Neural progenitor cell (in vitro differentiated cells): ENCODE results near the gene MKNK2. TPM values are rescaled to one million over a fixed set of nuclear protein-coding genes. Genes with fewer than 3 reads are reported as not detected.

ENCODE experiments used
- DNase-seq: peaks from one replicate; pipeline ENCODE4 v3.0.0-alpha.2; 2016; ENCODE audit warnings: low spot score
- H2AFZ ChIP-seq: fragments of 200-600 bp; sonication (generic); replicated peaks from 2 replicates; pipeline ENCODE4 v1.6.1; 2016; ENCODE audit warnings: antibody characterized with exemption
- H3F3A ChIP-seq: fragments of 200-600 bp; sonication (generic); 2 replicates; pipeline ENCODE4 v1.6.1; 2016; ENCODE audit warnings: antibody characterized with exemption, low read depth
- H3K27ac ChIP-seq: fragments of 200-600 bp; sonication (generic); 2 replicates; pipeline ENCODE4 v1.5.1; 2016; ENCODE audit warnings: mild to moderate bottlenecking
- H3K27me3 ChIP-seq: fragments of 200-600 bp; sonication (generic); 2 replicates; pipeline ENCODE4 v1.6.1; 2016; ENCODE audit warnings: mild to moderate bottlenecking, moderate library complexity
- H3K36me3 ChIP-seq: fragments of 200-600 bp; sonication (generic); 2 replicates; pipeline ENCODE4 v1.5.1; 2016
- H3K4me1 ChIP-seq: fragments of 200-600 bp; sonication (generic); 2 replicates; pipeline ENCODE4 v1.6.1; 2016; ENCODE audit warnings: mixed run types
- H3K4me2 ChIP-seq: fragments of 200-600 bp; sonication (generic); 2 replicates; pipeline ENCODE4 v1.6.1; 2016
- H3K4me3 ChIP-seq: fragments of 200-600 bp; sonication (generic); 2 replicates; pipeline ENCODE4 v1.5.1; 2016
- H3K79me2 ChIP-seq: fragments of 200-600 bp; sonication (generic); 2 replicates; pipeline ENCODE4 v1.6.1; 2016; ENCODE audit warnings: low read depth
- H3K9ac ChIP-seq: fragments of 200-600 bp; sonication (generic); 2 replicates; pipeline ENCODE4 v1.6.1; 2016
- H3K9me3 ChIP-seq: fragments of 200-600 bp; sonication (generic); 2 replicates; pipeline ENCODE4 v1.5.1; 2016; ENCODE audit warnings: low read depth
- H4K20me1 ChIP-seq: fragments of 200-600 bp; sonication (generic); 2 replicates; pipeline ENCODE4 v1.6.1; 2016; ENCODE audit warnings: low read depth
- H3K27ac Mint-ChIP-seq: 3 replicates; pipeline ENCODE4 v1.8.0; 2021; ENCODE audit warnings: mixed read lengths
- H3K27me3 Mint-ChIP-seq: 2 replicates; pipeline ENCODE4 v1.8.0; 2022; ENCODE audit warnings: low read depth, mild to moderate bottlenecking, inconsistent platforms, moderate library complexity, mixed read lengths; ENCODE audit not compliant: insufficient read depth
- H3K36me3 Mint-ChIP-seq: 3 replicates; pipeline ENCODE4 v1.8.0; 2021; ENCODE audit warnings: mixed read lengths
- H3K4me1 Mint-ChIP-seq: 3 replicates; pipeline ENCODE4 v1.8.0; 2021; ENCODE audit warnings: mixed read lengths
- H3K4me3 Mint-ChIP-seq: 3 replicates; pipeline ENCODE4 v1.8.0; 2021; ENCODE audit warnings: mild to moderate bottlenecking, moderate library complexity, mixed read lengths
- H3K9me3 Mint-ChIP-seq: 3 replicates; pipeline ENCODE4 v1.8.0; 2020; ENCODE audit warnings: mixed read lengths
- EZH2 ChIP-seq: fragments of 200-600 bp; sonication (generic); IDR thresholded peaks from 2 replicates; pipeline ENCODE4 v1.6.1; 2017; ENCODE audit warnings: antibody characterized with exemption, mild to moderate bottlenecking, moderate library complexity
- EZH2phosphoT487 ChIP-seq: fragments of 200-600 bp; sonication (generic); IDR thresholded peaks from 2 replicates; pipeline ENCODE4 v1.6.1; 2017; ENCODE audit warnings: antibody characterized with exemption
- total RNA-seq: library from RNA; depleted of rRNA; stranded (reverse); fragments of >200 nt; gene quantifications from 2 replicates; pipeline ENCODE4 v1.2.3, GENCODE V29; 2015; ENCODE audit warnings: low replicate concordance
- TF ChIP-seq, protein P1 (sequence below): fragments of 200-600 bp; sonication (generic); IDR thresholded peaks from 2 replicates; pipeline ENCODE4 v1.5.1; 2017; ENCODE audit warnings: antibody characterized with exemption, mild to moderate bottlenecking

MKNK2 gene
- total RNA-seq, 1 donor from 2014 or later: 46.0 TPM

DNA sequence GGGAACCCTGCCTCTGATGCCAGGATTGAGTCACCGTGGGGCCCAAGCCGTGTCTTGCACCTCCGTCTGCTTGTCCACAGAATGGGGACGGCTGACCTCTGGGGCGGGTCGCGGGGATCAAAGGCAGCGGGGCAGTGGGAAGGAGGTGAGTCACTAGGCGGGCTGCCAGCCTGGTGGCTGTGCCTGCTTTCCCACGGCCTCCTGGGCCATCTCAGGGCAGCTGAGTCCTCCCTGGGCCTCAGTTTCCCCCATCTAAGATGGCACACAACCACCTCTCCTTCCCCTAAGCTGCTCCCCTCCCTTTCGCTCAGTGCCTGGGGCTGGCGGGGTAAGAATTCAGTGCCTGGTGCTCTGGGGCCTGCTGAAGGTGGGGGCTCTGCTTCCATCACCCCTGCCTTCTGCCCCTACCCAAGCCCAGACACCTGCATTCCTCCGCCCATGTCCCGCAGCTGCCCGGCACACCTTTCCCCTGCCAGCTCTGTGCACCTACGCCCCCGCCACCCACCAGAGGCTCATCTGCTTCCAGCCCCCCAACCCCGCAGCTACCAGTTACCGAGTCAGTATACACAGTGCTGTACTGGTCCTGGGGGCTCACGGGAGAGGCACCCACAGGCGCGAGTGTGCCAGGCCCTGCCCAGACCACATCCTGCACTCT lies 3.5 kb downstream of the MKNK2 start:
- Histone ChIP-seq H2AFZ (no peak overlapping the region), H3K4me2 (no peak overlapping the region), H3K27me3 (no peaks in the 10 kb centered on the region), H3K4me3 (no peak overlapping the region), H3K27ac (no peak overlapping the region), H3K9me3 (no peaks in the 10 kb centered on the region), H3K36me3 (no peaks in the 10 kb centered on the region), H4K20me1 (peaks cover 63% of the 10 kb centered on the region), H3F3A (peaks cover 26% of the 10 kb centered on the region), H3K9ac (no peak overlapping the region), H3K79me2 (peaks cover 43% of the 10 kb centered on the region), H3K4me1 (peaks cover 2% of the 10 kb centered on the region)
- peak overlapping the region; percentile 38 for H3K4me3 Mint-ChIP-seq
- H3K27ac Mint-ChIP-seq: no peak overlapping the region
- H3K4me1 Mint-ChIP-seq: peaks cover 22% of the 10 kb centered on the region
- DNase-seq: peak; percentile 4
- TF ChIP-seq, protein P1, sequence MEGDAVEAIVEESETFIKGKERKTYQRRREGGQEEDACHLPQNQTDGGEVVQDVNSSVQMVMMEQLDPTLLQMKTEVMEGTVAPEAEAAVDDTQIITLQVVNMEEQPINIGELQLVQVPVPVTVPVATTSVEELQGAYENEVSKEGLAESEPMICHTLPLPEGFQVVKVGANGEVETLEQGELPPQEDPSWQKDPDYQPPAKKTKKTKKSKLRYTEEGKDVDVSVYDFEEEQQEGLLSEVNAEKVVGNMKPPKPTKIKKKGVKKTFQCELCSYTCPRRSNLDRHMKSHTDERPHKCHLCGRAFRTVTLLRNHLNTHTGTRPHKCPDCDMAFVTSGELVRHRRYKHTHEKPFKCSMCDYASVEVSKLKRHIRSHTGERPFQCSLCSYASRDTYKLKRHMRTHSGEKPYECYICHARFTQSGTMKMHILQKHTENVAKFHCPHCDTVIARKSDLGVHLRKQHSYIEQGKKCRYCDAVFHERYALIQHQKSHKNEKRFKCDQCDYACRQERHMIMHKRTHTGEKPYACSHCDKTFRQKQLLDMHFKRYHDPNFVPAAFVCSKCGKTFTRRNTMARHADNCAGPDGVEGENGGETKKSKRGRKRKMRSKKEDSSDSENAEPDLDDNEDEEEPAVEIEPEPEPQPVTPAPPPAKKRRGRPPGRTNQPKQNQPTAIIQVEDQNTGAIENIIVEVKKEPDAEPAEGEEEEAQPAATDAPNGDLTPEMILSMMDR: no peak
- TF ChIP-seq EZH2phosphoT487 (no peak), EZH2 (no peak)
- no peaks in the 10 kb centered on the region for H3K36me3 Mint-ChIP-seq
- no peaks in the 10 kb centered on the region for H3K9me3 Mint-ChIP-seq
- H3K27me3 Mint-ChIP-seq: peaks cover 3% of the 10 kb centered on the region

DNA sequence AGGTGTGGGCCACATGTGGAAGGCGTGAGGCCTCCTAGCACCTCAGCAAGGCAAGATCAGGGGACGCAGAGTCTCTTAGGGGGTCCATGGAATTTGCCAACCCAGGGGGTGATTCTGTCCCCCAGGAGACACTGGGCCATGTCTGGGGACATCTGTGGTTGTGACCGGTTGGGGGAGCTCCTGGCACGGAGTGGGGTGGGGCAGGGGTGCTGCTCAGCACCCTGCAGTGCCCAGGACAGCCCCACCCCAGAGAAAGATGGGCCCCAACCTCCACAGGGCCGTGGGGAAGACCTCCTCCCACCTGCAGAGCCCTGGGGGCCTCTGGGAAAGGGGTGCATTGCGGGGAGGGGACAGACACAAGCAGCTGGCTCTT lies 4.0 kb downstream of the MKNK2 start:
- Histone ChIP-seq H3K4me2 (no peak overlapping the region), H3F3A (peaks cover 27% of the 10 kb centered on the region), H3K4me3 (no peak overlapping the region), H3K27me3 (no peaks in the 10 kb centered on the region), H3K4me1 (peaks cover 6% of the 10 kb centered on the region), H3K9ac (no peak overlapping the region), H3K36me3 (no peaks in the 10 kb centered on the region), H3K27ac (no peak overlapping the region), H4K20me1 (peaks cover 63% of the 10 kb centered on the region), H3K79me2 (peaks cover 43% of the 10 kb centered on the region), H3K9me3 (no peaks in the 10 kb centered on the region), H2AFZ (no peak overlapping the region)
- DNase-seq: no peak
- TF ChIP-seq EZH2phosphoT487 (no peak), EZH2 (no peak)
- TF ChIP-seq, protein P1: no peak
- H3K27ac Mint-ChIP-seq: no peak overlapping the region
- no peaks in the 10 kb centered on the region for H3K9me3 Mint-ChIP-seq
- no peak overlapping the region for H3K4me3 Mint-ChIP-seq
- no peaks in the 10 kb centered on the region for H3K36me3 Mint-ChIP-seq
- peaks cover 3% of the 10 kb centered on the region for H3K27me3 Mint-ChIP-seq
- peaks cover 20% of the 10 kb centered on the region for H3K4me1 Mint-ChIP-seq

DNA sequence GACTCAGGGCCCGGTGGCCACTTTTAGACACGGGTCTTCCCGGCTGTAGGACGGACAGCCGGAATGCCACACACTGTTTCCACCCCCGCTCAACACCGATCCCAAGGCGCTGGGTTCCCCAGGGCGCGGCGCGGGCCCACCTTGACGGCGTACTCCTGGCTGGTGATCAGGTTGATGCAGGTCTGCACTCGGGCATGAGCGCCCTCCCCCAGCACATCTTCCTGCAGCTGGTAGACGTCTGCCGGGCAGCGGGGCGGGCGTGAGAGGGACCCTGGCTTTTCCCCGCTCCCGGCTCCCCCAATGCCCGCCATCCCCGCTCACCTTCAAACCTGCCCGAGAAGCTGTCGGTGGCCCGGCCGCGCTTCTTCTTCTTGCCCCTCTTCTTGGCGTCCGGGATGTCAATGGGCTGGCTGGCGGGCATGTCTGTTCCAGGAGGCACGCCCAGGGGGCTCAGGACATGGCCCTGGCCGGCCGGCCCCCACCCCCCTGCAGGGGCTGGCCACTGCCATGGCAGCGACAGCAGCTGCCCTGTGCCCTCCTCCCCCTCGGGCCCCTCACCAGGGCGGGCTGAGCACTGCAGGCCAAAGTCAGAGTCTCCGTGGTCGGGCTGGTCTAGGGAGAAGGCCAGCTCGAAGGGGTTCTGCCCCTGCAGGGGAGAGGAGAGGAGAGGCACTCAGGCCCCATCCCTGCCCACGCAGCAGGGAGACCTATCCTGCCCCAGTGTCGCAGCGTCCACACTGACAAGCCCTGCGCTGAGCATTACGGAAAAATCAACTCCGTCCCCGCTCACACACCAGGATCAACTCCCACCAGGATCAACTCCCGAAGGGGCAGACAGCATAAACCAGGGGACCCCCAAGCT lies 4.8 kb downstream of the MKNK2 start:
- H3K4me1 ChIP-seq: peaks cover 11% of the 10 kb centered on the region
- DNase-seq: peak; percentile 3
- H3K9me3 ChIP-seq: no peaks in the 10 kb centered on the region
- no peak overlapping the region for H3K4me3 Mint-ChIP-seq
- no peak overlapping the region for H3K4me2 ChIP-seq
- peaks cover 3% of the 10 kb centered on the region for H3K27me3 Mint-ChIP-seq
- H4K20me1 ChIP-seq: peaks cover 63% of the 10 kb centered on the region
- no peak overlapping the region for H2AFZ ChIP-seq
- H3K9ac ChIP-seq: no peak overlapping the region
- peaks cover 48% of the 10 kb centered on the region for H3K79me2 ChIP-seq
- no peaks in the 10 kb centered on the region for H3K27me3 ChIP-seq
- TF ChIP-seq EZH2phosphoT487: no peak
- no peak for TF ChIP-seq EZH2
- TF ChIP-seq, protein P1: no peak
- no peaks in the 10 kb centered on the region for H3K36me3 Mint-ChIP-seq
- H3K36me3 ChIP-seq: no peaks in the 10 kb centered on the region
- peaks cover 20% of the 10 kb centered on the region for H3F3A ChIP-seq
- peaks cover 17% of the 10 kb centered on the region for H3K4me1 Mint-ChIP-seq
- H3K27ac Mint-ChIP-seq: no peak overlapping the region
- no peaks in the 10 kb centered on the region for H3K9me3 Mint-ChIP-seq
- no peak overlapping the region for H3K27ac ChIP-seq
- H3K4me3 ChIP-seq: no peak overlapping the region
